SK-N-SH treated with all-trans-retinoic acid at 6 μM for 48 hours (cell line): ENCODE data around the gene NECAB3.

Experiments
- ARNTL ChIP-seq: fragments of 450-650 bp; formaldehyde crosslinking; IDR thresholded peaks from 2 replicates; pipeline ENCODE4 v1.5.0; 2020; ENCODE audit warnings: low read depth, mild to moderate bottlenecking, moderate library complexity, borderline replicate concordance
- PATZ1 ChIP-seq: fragments of 250-450 bp; sonication (Bioruptor Pico); IDR thresholded peaks from 2 replicates; pipeline ENCODE4 v1.8.0; 2020; ENCODE audit warnings: mild to moderate bottlenecking, moderate library complexity, borderline replicate concordance
- RARB ChIP-seq: fragments of 250-450 bp; sonication (Bioruptor Pico); IDR thresholded peaks from 2 replicates; pipeline ENCODE4 v1.8.0; 2021; ENCODE audit warnings: mild to moderate bottlenecking, moderate library complexity
- TOX ChIP-seq: fragments of 250-450 bp; sonication (Bioruptor Pico); IDR thresholded peaks from 2 replicates; pipeline ENCODE4 v1.8.0; 2021; ENCODE audit warnings: mild to moderate bottlenecking, moderate library complexity, borderline replicate concordance
- ZFP30 ChIP-seq: fragments of 450-650 bp; formaldehyde crosslinking; IDR thresholded peaks from 2 replicates; pipeline ENCODE4 v1.5.0; 2022; ENCODE audit warnings: mild to moderate bottlenecking, moderate library complexity

GRCh38 chr20:33709398-33709797 lies 35.2 kb upstream of the NECAB3 start:
- no peak for TF ChIP-seq RARB (CRISPR knock-in tag)
- no peak for TF ChIP-seq ZFP30 (CRISPR knock-in tag)
- TF ChIP-seq ARNTL (CRISPR knock-in tag): no peak
- no peak for TF ChIP-seq TOX (CRISPR knock-in tag)
- TF ChIP-seq PATZ1 (CRISPR knock-in tag): no peak
